Keratinocyte (primary cell): ENCODE data around the gene ZNF234. TPM values are rescaled to one million over a fixed set of nuclear protein-coding genes. Genes with fewer than 3 reads are reported as not detected.

Experiments used
- DNase-seq: peaks from one replicate; pipeline ENCODE4 v3.0.0-alpha.2; 2011; ENCODE audit warnings: low read depth, missing footprints, low spot score
- FAIRE-seq: peaks from 2 replicates; lab custom pipeline; 2011; peaks lifted over from hg19 to GRCh38; lab: Jason Lieb, UNC
- H2AFZ ChIP-seq: 2 replicates; pipeline ENCODE4 v1.6.0; 2012; ENCODE audit warnings: low read length, control low read depth, inconsistent platforms; ENCODE audit not compliant: control insufficient read depth
- H3K27ac ChIP-seq: 2 replicates; pipeline ENCODE4 v1.5.1; 2011; ENCODE audit warnings: low read length; ENCODE audit not compliant: control insufficient read depth, insufficient read depth
- H3K27me3 ChIP-seq: 3 replicates; pipeline ENCODE4 v1.6.0; 2011; ENCODE audit warnings: low read length; ENCODE audit not compliant: control insufficient read depth, insufficient read depth; ENCODE audit errors: extremely low read depth
- H3K36me3 ChIP-seq, 2 experiments: 2 replicates in 1 of 2; 3 replicates in 1 of 2; pipeline ENCODE4 v1.5.1; 2011; ENCODE audit warnings: low read length in 2 of 2, mild to moderate bottlenecking in 1 of 2; ENCODE audit not compliant: control insufficient read depth in 2 of 2, insufficient read depth in 2 of 2; ENCODE audit errors: extremely low read depth in 1 of 2
- H3K4me1 ChIP-seq: 3 replicates; pipeline ENCODE4 v1.5.1; 2011; ENCODE audit warnings: low read length; ENCODE audit not compliant: control insufficient read depth, insufficient read depth; ENCODE audit errors: extremely low read depth
- H3K4me2 ChIP-seq: 3 replicates; pipeline ENCODE4 v1.6.0; 2011; ENCODE audit warnings: low read depth, low read length; ENCODE audit not compliant: control insufficient read depth, insufficient read depth; ENCODE audit errors: extremely low read depth
- H3K4me3 ChIP-seq, 3 experiments: fragments of 200-600 bp in 1 of 3; sonication (generic) in 1 of 3; 2 replicates in 2 of 3; 3 replicates in 1 of 3; pipeline ENCODE4 v1.5.1; 2011 to 2016; ENCODE audit warnings: low read length in 3 of 3, mild to moderate bottlenecking in 3 of 3, control low read depth in 2 of 3, inconsistent platforms in 1 of 3, low read depth in 1 of 3, mixed read lengths in 1 of 3, mixed run types in 1 of 3, moderate library complexity in 1 of 3; ENCODE audit not compliant: control insufficient read depth in 2 of 3, insufficient read depth in 2 of 3; ENCODE audit errors: extremely low read depth in 1 of 3
- H3K79me2 ChIP-seq: 2 replicates; pipeline ENCODE4 v1.6.0; 2012; ENCODE audit warnings: low read length; ENCODE audit not compliant: control insufficient read depth, insufficient read depth
- H3K9ac ChIP-seq: 3 replicates; pipeline ENCODE4 v1.6.0; 2011; ENCODE audit warnings: low read length; ENCODE audit not compliant: control insufficient read depth, insufficient read depth; ENCODE audit errors: extremely low read depth
- H3K9me1 ChIP-seq: 3 replicates; pipeline ENCODE4 v1.6.0; 2011; ENCODE audit warnings: low read length; ENCODE audit not compliant: control insufficient read depth, insufficient read depth; ENCODE audit errors: extremely low read depth
- H3K9me3 ChIP-seq: 2 replicates; pipeline ENCODE4 v1.5.1; 2012; ENCODE audit warnings: low read depth, low read length; ENCODE audit not compliant: control insufficient read depth
- H4K20me1 ChIP-seq: 3 replicates; pipeline ENCODE4 v1.6.0; 2011; ENCODE audit warnings: low read length; ENCODE audit not compliant: control insufficient read depth, insufficient read depth; ENCODE audit errors: extremely low read depth
- CTCF ChIP-seq, 3 experiments: IDR thresholded peaks in 1 of 3; conservative IDR thresholded peaks in 1 of 3; optimal IDR thresholded peaks in 1 of 3; 2 replicates in 2 of 3; 3 replicates in 1 of 3; pipeline versions ENCODE3 to v1.5.1; 2011; ENCODE audit warnings: low read length in 3 of 3, mild to moderate bottlenecking in 3 of 3, moderate library complexity in 2 of 3, control low read depth in 1 of 3, inconsistent platforms in 1 of 3; ENCODE audit not compliant: insufficient read depth in 2 of 3; ENCODE audit errors: extremely low read depth in 1 of 3
- EZH2 ChIP-seq: IDR thresholded peaks from one replicate; pipeline ENCODE4 v1.6.1; 2012; ENCODE audit warnings: inconsistent platforms, mild to moderate bottlenecking, low read length, moderate library complexity
- dilution Hi-C: fragments of 300-500 bp; cut with MboI; formaldehyde crosslinking; loops from one replicate; pipeline ENCODE4 v1.7.0; 2020; ENCODE audit warnings: low sequenced_read_pairs; ENCODE audit not compliant: extremely low pct_ligation_motif_present
- polyA plus RNA-seq, 5 experiments: library from polyadenylated mRNA; depleted of rRNA in 3 of 5; stranded (reverse) in 3 of 5; stranded (forward) in 1 of 5; unstranded in 1 of 5; fragments of >200 nt; gene quantifications; 1 replicate in 1 of 5; 2 replicates in 3 of 5; 3 replicates in 1 of 5; pipeline versions ENCODE4 v1.2.1 to v1.2.3, GENCODE V29; 2011 to 2012; ENCODE audit warnings: missing spikeins in 2 of 5, low read depth in 1 of 5, low replicate concordance in 1 of 5

The ZNF234 gene
- polyA plus RNA-seq, 1 donor (not counting 4 experiments of a cell fraction or from before 2014, with no cell fraction given), result 4.4 TPM

GRCh38 chr19:44112802-44113137, 28.6 kb upstream of the ZNF234 start:
- dilution Hi-C loops, result no loop called here
- peak overlapping the region; percentile 91 for H3K4me2 ChIP-seq
- H3K27ac ChIP-seq, result peak overlapping the region; percentile 60
- peak overlapping the region; percentile 95 for H2AFZ ChIP-seq
- no peaks in the 10 kb centered on the region for H3K79me2 ChIP-seq
- H3K9ac ChIP-seq, result peak overlapping the region; percentile 79
- no peaks in the 10 kb centered on the region for H4K20me1 ChIP-seq
- FAIRE-seq, result no peak
- H3K4me1 ChIP-seq, result no peaks in the 10 kb centered on the region
- no peak for DNase-seq
- TF ChIP-seq CTCF (optimal IDR thresholded peaks at IDR 0.05 in 1 of 3, IDR thresholded peaks at IDR 0.05 in 1 of 3, conservative IDR thresholded peaks at IDR 0.05 in 1 of 3; ENCODE audit: extremely low read depth in 1 of 3, insufficient read depth in 2 of 3, low read length in 3 of 3), result no peak
- no peak for TF ChIP-seq EZH2
- peaks cover 3% of the 10 kb centered on the region for H3K9me3 ChIP-seq
- H3K9me1 ChIP-seq, result no peaks in the 10 kb centered on the region
- peaks cover 0 to 2% of the 10 kb centered on the region in 2 experiments for H3K36me3 ChIP-seq
- H3K4me3 ChIP-seq, result peak overlapping the region; percentile 76 to 99 (median 98)
- no peaks in the 10 kb centered on the region for H3K27me3 ChIP-seq

- H3K4me1 ChIP-seq, result no peaks in the 10 kb centered on the region
- dilution Hi-C loops, result no loop called here
- peak; percentile 97 for FAIRE-seq
- DNase-seq, result peak; percentile 85
- H3K9me1 ChIP-seq, result no peaks in the 10 kb centered on the region
- H3K9ac ChIP-seq, result peak within 1 kb of the TSS; percentile 79
- peak within 1 kb of the TSS; percentile 91 for H3K4me2 ChIP-seq
- peak within 1 kb of the TSS; percentile 100 for H2AFZ ChIP-seq
- H3K27ac ChIP-seq, result peak within 1 kb of the TSS; percentile 60
- H3K79me2 ChIP-seq, result no peaks in the 10 kb centered on the region
- peaks cover 0 to 5% of the 10 kb centered on the region in 2 experiments for H3K36me3 ChIP-seq
- TF ChIP-seq EZH2 (no peak), CTCF (optimal IDR thresholded peaks at IDR 0.05 in 1 of 3, IDR thresholded peaks at IDR 0.05 in 1 of 3, conservative IDR thresholded peaks at IDR 0.05 in 1 of 3; ENCODE audit: extremely low read depth in 1 of 3, insufficient read depth in 2 of 3, low read length in 3 of 3) (no peak)
- H3K9me3 ChIP-seq, result no peaks in the 10 kb centered on the region
- peak within 1 kb of the TSS; percentile 76 to 99 (median 98) for H3K4me3 ChIP-seq
- no peaks in the 10 kb centered on the region for H4K20me1 ChIP-seq
- H3K27me3 ChIP-seq, result no peaks in the 10 kb centered on the region
These were observed 28.1 kb upstream of the ZNF234 start, which contains the start of gene ZNF225 for GRCh38 chr19:44113138-44113783. Gene ZNF225 (plus strand): TSS chr19:44113399. CDS start chr19:44115828, 2,429 bp downstream.
